NB4 (cell line): Measurements from ENCODE around the gene TMEM120B.

Source experiments
- CTCF ChIP-seq: IDR thresholded peaks from one replicate; pipeline ENCODE4 v1.5.1; 2012; ENCODE audit warnings: low read depth, low read length
- MYC ChIP-seq: IDR thresholded peaks from 2 replicates; pipeline ENCODE4 v1.6.1; 2011; ENCODE audit warnings: low read depth, low read length
- POLR2A ChIP-seq: IDR thresholded peaks from 2 replicates; pipeline ENCODE4 v1.6.1; 2011; ENCODE audit warnings: mild to moderate bottlenecking; ENCODE audit not compliant: insufficient read length; ENCODE audit errors: extremely low read depth

GRCh38 chr12:121717041-121717699 lies 4.6 kb downstream of the TMEM120B start:
- TF ChIP-seq MYC (peak; percentile 88), CTCF (no peak), POLR2A (no peak)
